Activated CD4-positive, alpha-beta T cell treated with anti-CD3 and anti-CD28 coated beads, Interleukin-10, Interleukin-2, amounts not matched to agents 100 ng/mL and 50 ng/mL, durations not matched to agents 16 hours and 8 hours (primary cell): ENCODE measurements around the gene RAB6A.
"Not testable (repeated sequence)": the region's sequence is repeated elsewhere in the genome, so short reads cannot be mapped to it uniquely, and the experiment has no call there.

Source experiments
- DNase-seq: peaks from one replicate; pipeline ENCODE4 v3.0.0-alpha.2; 2020

The RAB6A gene

DNA sequence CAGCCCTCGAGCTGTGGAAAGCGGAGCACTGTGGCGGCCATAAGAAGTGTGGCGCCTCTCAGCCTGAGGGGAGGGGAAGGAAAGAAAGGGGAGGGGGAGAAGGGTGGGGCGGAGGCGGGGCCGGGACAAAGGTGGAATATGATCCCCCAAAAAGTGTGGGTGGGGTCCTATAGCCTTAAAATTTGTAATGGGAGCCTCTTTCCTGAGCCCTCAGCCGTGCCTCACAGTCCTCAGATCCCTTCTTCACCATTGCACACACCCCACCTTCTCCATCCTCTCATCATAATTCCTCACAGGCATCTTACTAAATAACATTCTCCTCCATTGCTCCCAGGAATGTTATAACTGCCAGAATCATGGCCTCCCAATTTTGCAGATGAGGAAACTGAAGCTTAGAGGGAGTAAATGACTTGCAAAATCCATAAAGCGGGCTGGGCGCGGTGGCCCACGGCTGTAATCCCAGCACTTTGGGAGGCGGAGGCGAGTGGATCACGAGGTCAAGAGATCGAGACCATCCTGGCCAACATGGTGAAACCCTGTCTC lies 600 bp upstream of the RAB6A start:
- DNase-seq = no peak

GRCh38 chr11:73760135-73760678 lies 667 bp downstream of the RAB6A start:
- DNase-seq = peak; percentile 10

DNA sequence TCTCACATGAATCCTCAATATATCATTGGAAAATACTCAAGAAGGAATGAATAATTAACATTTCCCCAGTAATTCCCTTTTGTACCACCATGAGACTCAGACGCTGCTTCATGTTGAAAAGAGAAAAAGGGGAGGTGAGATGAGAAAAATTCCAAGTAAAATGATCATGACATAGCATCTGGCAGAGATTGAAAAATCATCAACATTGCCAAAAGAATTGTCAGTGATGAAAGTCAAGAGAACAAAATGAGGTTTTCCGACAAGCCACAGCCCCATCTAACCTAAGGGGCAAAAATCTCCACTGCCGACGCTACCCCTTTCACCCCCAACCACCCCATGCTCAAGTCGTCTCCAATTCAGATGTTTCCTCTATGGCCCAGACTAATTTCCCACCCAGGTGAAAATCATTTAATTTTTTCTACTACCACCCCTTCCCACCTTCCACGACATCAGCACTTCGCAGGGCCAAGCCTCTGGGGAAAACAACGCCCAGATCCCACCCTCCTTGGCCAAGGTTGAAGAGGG lies 1.2 kb downstream of the RAB6A start:
- no peak for DNase-seq

GRCh38 chr11:73758451-73758850 lies 2.4 kb downstream of the RAB6A start:
- no peak for DNase-seq

- no peak for DNase-seq
Observed at GRCh38 chr11:73757598-73757997, 3.3 kb downstream of the RAB6A start.

GRCh38 chr11:73755670-73756069 lies 5.2 kb downstream of the RAB6A start:
- no peak for DNase-seq

DNA sequence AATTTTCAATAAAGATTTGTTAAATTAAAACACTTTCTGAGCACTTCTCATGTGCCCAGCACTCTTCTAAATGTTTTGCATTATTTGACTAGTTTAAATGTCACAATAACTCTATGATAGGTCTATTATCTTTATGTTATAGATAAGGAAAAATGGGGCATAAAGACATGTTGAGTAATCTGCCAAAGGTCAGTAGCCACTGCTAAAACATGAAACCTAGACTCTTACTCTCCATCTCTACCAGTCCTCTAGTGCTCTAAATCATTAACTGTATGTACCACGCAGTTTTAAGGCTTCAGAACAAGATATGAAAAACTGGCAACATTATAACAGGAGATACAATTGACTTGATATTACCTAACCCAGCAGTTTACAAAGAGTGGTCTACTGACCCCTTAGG lies 6.9 kb downstream of the RAB6A start:
- DNase-seq = no peak

DNA sequence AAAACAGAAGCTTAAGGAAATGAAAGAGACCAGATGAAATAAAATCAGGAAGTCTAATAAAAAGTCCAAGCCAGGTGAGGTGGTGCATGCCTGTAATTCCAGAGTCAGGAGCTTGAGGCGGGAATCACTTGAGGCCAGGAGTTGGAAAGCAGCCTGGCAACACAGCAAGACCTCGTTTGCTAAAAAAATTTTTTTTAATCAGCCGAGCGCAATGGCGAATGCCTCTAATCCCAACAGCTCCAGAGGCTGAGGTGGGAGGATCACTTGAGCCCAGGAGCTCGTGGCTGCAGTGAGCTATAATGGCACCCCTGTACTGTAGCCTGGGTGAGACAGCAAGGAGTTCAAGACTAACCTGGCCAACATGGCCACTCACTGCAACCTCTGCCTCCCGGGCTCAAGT lies 8.0 kb downstream of the RAB6A start:
- DNase-seq = no peak

- no peak for DNase-seq
Observed at GRCh38 chr11:73752216-73752867, 8.5 kb downstream of the RAB6A start.

GRCh38 chr11:73750862-73751261 lies 10.0 kb downstream of the RAB6A start:
- DNase-seq = not testable (repeated sequence)

DNA sequence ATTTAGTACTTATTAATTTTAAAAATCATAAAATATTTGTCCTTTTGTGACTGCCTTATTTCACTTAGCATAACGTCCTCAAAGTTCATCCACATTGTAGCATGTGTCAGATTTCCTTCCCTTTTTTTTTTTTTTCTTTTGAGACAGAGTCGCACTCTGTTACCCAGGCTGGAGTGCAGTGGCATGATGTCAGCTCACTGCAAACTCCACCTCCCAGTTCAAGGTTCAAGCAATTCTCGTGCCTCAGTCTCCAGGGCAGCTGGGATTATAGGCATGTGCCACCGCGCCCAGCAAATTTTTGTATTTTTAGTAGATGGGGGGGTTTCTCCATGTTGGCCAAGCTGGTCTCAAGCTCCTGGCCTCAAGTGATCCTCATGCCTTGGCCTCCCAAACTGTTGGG lies 10.6 kb downstream of the RAB6A start:
- DNase-seq = no peak

- no peak for DNase-seq
Observed at GRCh38 chr11:73749118-73749517, 11.8 kb downstream of the RAB6A start.

DNA sequence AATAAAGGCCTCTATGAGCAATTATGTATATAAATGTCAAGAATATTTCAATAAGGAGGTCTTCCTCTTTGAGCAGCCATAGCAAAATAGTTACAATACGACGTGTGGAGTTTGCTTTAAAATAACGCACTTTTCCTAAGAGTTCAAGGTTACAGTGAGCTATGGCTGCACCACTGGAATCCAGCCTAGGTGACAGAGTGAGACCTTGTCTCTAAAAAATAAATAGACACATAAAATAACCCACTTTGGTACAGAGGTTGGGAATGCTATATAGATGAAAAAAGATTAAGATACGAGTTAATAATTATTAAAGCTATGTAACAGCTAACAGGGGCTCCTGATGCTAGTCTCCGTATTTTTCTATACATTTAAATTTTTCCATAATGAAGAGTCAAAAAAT lies 12.6 kb downstream of the RAB6A start:
- DNase-seq = no peak

GRCh38 chr11:73747762-73748161 lies 13.1 kb downstream of the RAB6A start:
- DNase-seq = no peak

GRCh38 chr11:73746701-73747100 lies 14.2 kb downstream of the RAB6A start:
- no peak for DNase-seq

DNA sequence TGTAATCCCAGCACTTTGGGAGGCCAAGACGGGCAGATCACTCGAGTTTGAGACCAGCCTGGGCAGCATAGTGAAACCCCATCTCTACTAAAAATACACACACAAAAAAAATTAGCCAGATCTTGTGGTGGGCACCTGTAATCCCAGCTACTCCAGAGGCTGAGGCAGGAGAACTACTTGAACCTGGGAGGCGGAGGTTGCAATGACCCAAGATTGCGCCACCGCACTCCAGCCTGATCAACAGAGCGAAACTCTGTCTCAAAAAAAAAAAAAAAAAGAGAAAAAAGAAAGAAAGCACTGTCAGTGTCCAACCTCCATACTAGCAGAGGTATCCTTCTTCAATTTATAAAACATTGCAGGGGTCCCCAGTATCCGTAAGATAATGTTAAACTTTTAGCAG lies 17.8 kb downstream of the RAB6A start:
- no peak for DNase-seq

DNA sequence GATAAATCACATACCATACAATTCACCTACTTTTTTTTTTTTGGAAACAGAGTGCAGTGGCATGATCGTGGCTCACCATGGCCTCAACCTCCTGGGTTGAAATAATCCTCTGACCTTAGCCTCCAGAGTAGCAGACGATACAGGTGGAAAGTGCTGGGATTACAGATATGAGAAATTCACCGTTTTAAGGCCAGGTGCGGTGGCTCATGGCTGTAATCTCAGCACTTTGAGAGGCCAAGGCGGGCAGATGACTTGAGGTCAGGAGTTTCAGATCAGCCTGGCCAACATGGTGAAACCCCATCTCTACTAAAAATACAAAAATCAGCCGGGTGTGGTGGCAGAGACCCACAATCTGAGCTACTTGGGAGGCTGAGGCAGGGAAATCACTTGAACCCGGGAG lies 24.9 kb downstream of the RAB6A start:
- DNase-seq = not testable (repeated sequence)

- DNase-seq = no peak
Observed at GRCh38 chr11:73734993-73735392, 25.9 kb downstream of the RAB6A start.

GRCh38 chr11:73734011-73734410 lies 26.9 kb downstream of the RAB6A start:
- not testable (repeated sequence) for DNase-seq

DNA sequence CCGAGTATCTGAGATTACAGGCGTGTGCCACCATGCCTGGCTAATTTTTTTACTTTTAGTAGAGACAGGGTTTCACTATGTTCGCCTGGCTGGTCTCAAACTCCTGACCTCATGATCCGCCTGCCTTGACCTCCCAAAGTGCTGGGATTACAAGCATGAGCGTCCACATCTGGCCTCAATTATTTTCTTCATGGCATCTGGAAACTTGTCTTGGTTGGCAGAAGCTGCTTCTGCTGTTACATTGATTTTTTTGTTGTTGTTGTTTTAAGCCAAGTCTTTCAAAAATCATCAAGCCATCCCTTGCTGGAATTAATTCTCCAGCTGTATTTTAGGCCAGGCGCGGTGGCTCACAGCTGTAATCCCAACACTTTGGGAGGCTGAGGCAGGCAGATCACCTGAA lies 27.9 kb downstream of the RAB6A start:
- DNase-seq = not testable (repeated sequence)

DNA sequence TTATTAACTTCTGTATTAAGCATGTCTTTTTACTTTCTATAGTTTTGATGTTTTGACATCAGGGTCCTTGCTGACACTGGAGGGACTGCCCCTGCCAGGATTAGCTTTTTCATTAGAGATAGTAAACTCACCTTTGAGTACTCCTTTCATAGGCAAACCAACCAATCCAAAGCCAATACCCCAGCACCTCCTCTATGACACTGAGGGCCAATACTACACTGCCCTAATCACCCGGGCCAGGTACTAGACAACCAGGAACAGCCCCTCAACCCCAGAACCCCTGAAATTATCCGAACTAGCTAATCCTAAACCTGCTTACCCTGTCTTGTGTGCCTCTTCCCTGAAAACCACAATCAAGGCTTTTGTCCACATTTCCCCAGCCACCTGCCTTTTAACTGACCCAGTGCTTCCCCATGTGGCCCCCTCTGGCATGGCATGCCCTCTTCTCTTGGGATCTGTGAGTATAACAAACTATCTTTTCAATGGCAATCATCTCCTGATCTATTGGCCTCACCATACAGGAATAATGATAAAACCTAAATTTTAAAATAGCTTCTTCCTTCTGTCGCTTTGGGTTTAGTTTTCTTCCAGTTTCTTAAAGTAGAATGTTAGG lies 31.2 kb downstream of the RAB6A start:
- DNase-seq = peak; percentile 4

GRCh38 chr11:73728000-73728399 lies 32.9 kb downstream of the RAB6A start:
- no peak for DNase-seq

- DNase-seq = no peak
Observed at GRCh38 chr11:73726825-73727224, 34.0 kb downstream of the RAB6A start.

- DNase-seq = no peak
Observed at GRCh38 chr11:73717136-73717535, 43.7 kb downstream of the RAB6A start.
